Measurements from ENCODE around the gene NBEA.

Gene NBEA

GRCh38 chr13:35681685-35682084, 739.6 kb downstream of the NBEA start:
- Histone ChIP-seq H3K9me3 (ENCODE audit: control insufficient read depth, insufficient read depth, low read depth, low read length) (no peaks in the 10 kb centered on the region), H3K36me3 (ENCODE audit: control insufficient read depth in 2 of 2, insufficient read depth in 1 of 2, low read length in 2 of 2) (no peaks in the 10 kb centered on the region), H3K4me1 (ENCODE audit: control insufficient read depth, insufficient read depth, low read length) (no peaks in the 10 kb centered on the region), H3K4me3 (ENCODE audit: low read depth, low read length) (no peak overlapping the region), H3K27ac (ENCODE audit: extremely low read depth, low read depth, low read length) (no peak overlapping the region)
- CTCF ChIA-PET: no interaction called here
- POLR2A ChIA-PET: no interaction called here
- TF ChIP-seq, protein P1, sequence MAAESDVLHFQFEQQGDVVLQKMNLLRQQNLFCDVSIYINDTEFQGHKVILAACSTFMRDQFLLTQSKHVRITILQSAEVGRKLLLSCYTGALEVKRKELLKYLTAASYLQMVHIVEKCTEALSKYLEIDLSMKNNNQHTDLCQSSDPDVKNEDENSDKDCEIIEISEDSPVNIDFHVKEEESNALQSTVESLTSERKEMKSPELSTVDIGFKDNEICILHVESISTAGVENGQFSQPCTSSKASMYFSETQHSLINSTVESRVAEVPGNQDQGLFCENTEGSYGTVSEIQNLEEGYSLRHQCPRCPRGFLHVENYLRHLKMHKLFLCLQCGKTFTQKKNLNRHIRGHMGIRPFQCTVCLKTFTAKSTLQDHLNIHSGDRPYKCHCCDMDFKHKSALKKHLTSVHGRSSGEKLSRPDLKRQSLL (tag by site-specific recombination; IDR thresholded peaks at IDR 0.05): no peak
- no peak for TF ChIP-seq ZBTB48 (tag by site-specific recombination; IDR thresholded peaks at IDR 0.05)
- no peak for TF ChIP-seq EGR2 (tag by site-specific recombination; IDR thresholded peaks at IDR 0.05; ENCODE audit: low read depth)
- TF ChIP-seq GLI2 (tag by site-specific recombination; IDR thresholded peaks at IDR 0.05; ENCODE audit: borderline replicate concordance, low read depth): no peak
- TF ChIP-seq ZNF239 (tag by site-specific recombination; IDR thresholded peaks at IDR 0.05): no peak
- no peak for TF ChIP-seq ZBTB7A (tag by site-specific recombination; IDR thresholded peaks at IDR 0.05; ENCODE audit: low read depth)
- TF ChIP-seq ZBTB17 (tag by site-specific recombination; IDR thresholded peaks at IDR 0.05): no peak
- TF ChIP-seq ZNF311 (tag by site-specific recombination; IDR thresholded peaks at IDR 0.05; ENCODE audit: borderline replicate concordance): no peak
- no peak for TF ChIP-seq ZNF350 (tag by site-specific recombination; IDR thresholded peaks at IDR 0.05)
- no peak for TF ChIP-seq GLIS2 (tag by site-specific recombination; IDR thresholded peaks at IDR 0.05)
- no peak for TF ChIP-seq ZNF24 (tag by site-specific recombination; IDR thresholded peaks at IDR 0.05)
- TF ChIP-seq WT1 (tag by site-specific recombination; IDR thresholded peaks at IDR 0.05): no peak
- no peak for TF ChIP-seq ZNF624 (tag by site-specific recombination; IDR thresholded peaks at IDR 0.05)
- TF ChIP-seq ZNF704 (tag by site-specific recombination; IDR thresholded peaks at IDR 0.05): no peak
- TF ChIP-seq SP3 (tag by site-specific recombination; IDR thresholded peaks at IDR 0.05): no peak
- TF ChIP-seq REST (tag by site-specific recombination; IDR thresholded peaks at IDR 0.05): no peak

- H3K36me3 ChIP-seq (ENCODE audit: control insufficient read depth in 2 of 2, insufficient read depth in 1 of 2, low read length in 2 of 2): no peaks in the 10 kb centered on the region
- no peaks in the 10 kb centered on the region for H3K9me3 ChIP-seq (ENCODE audit: control insufficient read depth, insufficient read depth, low read depth, low read length)
- CTCF ChIA-PET: interaction anchor here (0.5 to 1.3 kb wide), 2 partner anchors 38 to 304 kb away, joined by 3 read pairs; no protein-coding TSS in a partner anchor
- H3K4me1 ChIP-seq (ENCODE audit: control insufficient read depth, insufficient read depth, low read length): no peaks in the 10 kb centered on the region
- POLR2A ChIA-PET: no interaction called here
- no peak overlapping the region for H3K27ac ChIP-seq (ENCODE audit: extremely low read depth, low read depth, low read length)
- H3K4me3 ChIP-seq (ENCODE audit: low read depth, low read length): no peak overlapping the region
- TF ChIP-seq WT1 (tag by site-specific recombination; IDR thresholded peaks at IDR 0.05) (no peak), ZBTB17 (tag by site-specific recombination; IDR thresholded peaks at IDR 0.05) (no peak), ZNF548 (tag by site-specific recombination; IDR thresholded peaks at IDR 0.05) (no peak), PRDM4 (tag by site-specific recombination; IDR thresholded peaks at IDR 0.05) (no peak), ZNF10 (tag by site-specific recombination; IDR thresholded peaks at IDR 0.05) (no peak), ZNF596 (tag by site-specific recombination; IDR thresholded peaks at IDR 0.05) (no peak), ZFHX2 (tag by site-specific recombination; conservative IDR thresholded peaks at IDR 0.05) (no peak), GLI4 (tag by site-specific recombination; IDR thresholded peaks at IDR 0.05) (no peak), ZNF473 (tag by site-specific recombination; IDR thresholded peaks at IDR 0.05) (no peak), ZSCAN16 (tag by site-specific recombination; IDR thresholded peaks at IDR 0.05) (no peak), GLIS1 (tag by site-specific recombination; IDR thresholded peaks at IDR 0.05) (no peak), ZNF16 (tag by site-specific recombination; IDR thresholded peaks at IDR 0.05; ENCODE audit: low read depth) (no peak), OSR2 (tag by site-specific recombination; IDR thresholded peaks at IDR 0.05) (no peak)
- TF ChIP-seq, protein P2, sequence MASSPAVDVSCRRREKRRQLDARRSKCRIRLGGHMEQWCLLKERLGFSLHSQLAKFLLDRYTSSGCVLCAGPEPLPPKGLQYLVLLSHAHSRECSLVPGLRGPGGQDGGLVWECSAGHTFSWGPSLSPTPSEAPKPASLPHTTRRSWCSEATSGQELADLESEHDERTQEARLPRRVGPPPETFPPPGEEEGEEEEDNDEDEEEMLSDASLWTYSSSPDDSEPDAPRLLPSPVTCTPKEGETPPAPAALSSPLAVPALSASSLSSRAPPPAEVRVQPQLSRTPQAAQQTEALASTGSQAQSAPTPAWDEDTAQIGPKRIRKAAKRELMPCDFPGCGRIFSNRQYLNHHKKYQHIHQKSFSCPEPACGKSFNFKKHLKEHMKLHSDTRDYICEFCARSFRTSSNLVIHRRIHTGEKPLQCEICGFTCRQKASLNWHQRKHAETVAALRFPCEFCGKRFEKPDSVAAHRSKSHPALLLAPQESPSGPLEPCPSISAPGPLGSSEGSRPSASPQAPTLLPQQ (tag by site-specific recombination; IDR thresholded peaks at IDR 0.05): no peak
Measured at GRCh38 chr13:35684432-35684831, 742.4 kb downstream of the NBEA start.
